Effector memory CD4-positive, alpha-beta T cell (primary cell): ENCODE results near the gene MIER3.
A peak's percentile ranks its signal among the peaks of the same experiment; 100 is the strongest.

Experiments
- DNase-seq, 3 donors: peaks; one replicate each; pipeline ENCODE4 v3.0.0-alpha.2; 2020
- H3K27ac ChIP-seq: 2 replicates; pipeline ENCODE4 v1.7.0; 2013; ENCODE audit warnings: mild to moderate bottlenecking, low read length, moderate library complexity; ENCODE audit not compliant: insufficient read depth, poor library complexity, severe bottlenecking
- H3K27me3 ChIP-seq: replicated peaks from 2 replicates; pipeline ENCODE4 v1.7.0; 2013; ENCODE audit warnings: mild to moderate bottlenecking, low read length; ENCODE audit not compliant: insufficient read depth, control insufficient read depth, poor library complexity, severe bottlenecking
- H3K36me3 ChIP-seq: 2 replicates; pipeline ENCODE4 v1.7.0; 2013; ENCODE audit warnings: mild to moderate bottlenecking, low read length, moderate library complexity; ENCODE audit not compliant: control insufficient read depth, insufficient read depth
- H3K4me1 ChIP-seq: 2 replicates; pipeline ENCODE4 v1.7.0; 2013; ENCODE audit warnings: low read length, mild to moderate bottlenecking; ENCODE audit not compliant: control insufficient read depth, insufficient read depth, poor library complexity, severe bottlenecking
- H3K4me3 ChIP-seq: 2 replicates; pipeline ENCODE4 v1.7.0; 2013; ENCODE audit warnings: low read length, low read depth, mild to moderate bottlenecking; ENCODE audit not compliant: insufficient read depth, poor library complexity, severe bottlenecking
- H3K9me3 ChIP-seq: 2 replicates; pipeline ENCODE4 v1.7.0; 2013; ENCODE audit warnings: mild to moderate bottlenecking, low read length, moderate library complexity; ENCODE audit not compliant: control insufficient read depth
- total RNA-seq, 3 donors: gene quantifications; one replicate each; lab custom pipeline; 2026; lab: John Stamatoyannopoulos, UW

Gene MIER3, protein sequence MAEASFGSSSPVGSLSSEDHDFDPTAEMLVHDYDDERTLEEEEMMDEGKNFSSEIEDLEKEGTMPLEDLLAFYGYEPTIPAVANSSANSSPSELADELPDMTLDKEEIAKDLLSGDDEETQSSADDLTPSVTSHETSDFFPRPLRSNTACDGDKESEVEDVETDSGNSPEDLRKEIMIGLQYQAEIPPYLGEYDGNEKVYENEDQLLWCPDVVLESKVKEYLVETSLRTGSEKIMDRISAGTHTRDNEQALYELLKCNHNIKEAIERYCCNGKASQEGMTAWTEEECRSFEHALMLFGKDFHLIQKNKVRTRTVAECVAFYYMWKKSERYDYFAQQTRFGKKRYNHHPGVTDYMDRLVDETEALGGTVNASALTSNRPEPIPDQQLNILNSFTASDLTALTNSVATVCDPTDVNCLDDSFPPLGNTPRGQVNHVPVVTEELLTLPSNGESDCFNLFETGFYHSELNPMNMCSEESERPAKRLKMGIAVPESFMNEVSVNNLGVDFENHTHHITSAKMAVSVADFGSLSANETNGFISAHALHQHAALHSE
- total RNA-seq: 30.5 to 46.0 (median 34.3) reads per million in 3 donors

DNA sequence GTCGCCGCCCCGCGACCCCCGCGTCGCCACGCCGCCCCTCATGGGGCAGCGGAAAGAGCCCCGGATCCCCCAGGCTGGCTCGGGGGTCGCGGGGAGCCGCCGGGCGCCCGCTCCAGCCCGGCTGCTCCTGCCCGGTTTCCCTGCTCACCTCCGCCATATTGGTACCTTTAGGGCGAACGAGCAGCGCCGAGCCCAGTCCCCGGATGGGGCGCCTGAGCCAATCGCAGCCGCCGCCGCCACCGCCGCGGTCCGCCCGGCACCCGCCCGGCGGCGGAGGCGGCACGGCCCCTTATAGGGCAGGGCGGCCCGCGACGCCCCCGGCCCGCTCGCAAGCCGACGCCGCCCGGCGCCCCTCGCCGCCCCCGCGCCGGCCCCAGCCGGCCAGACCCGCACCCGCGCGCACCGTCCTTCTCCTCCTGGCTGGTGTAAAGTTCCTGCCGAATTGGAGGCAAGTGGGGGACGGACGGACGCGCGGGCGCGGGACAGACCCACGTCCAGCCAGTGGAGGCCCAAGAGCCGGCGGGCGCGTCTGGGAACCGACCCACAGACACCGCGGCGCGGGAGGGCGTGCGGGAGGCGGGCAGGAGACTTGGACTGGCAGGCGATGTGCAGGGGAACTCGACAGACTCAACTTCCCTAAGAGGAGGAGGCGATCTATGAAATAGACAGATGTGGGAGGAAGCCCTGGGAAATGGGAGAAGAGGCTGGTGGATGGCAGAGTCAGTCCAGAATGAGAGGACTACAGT lies at the start of gene MIER3:
Gene MIER3 (minus strand): TSS at position 178 of the 746 bp plus-strand sequence. CDS start 21 bp downstream, at position 157.
- Histone ChIP-seq H3K36me3 (no peaks in the 10 kb centered on the region), H3K27ac (peak within 1 kb of the TSS; percentile 51), H3K27me3 (no peaks in the 10 kb centered on the region), H3K9me3 (no peaks in the 10 kb centered on the region), H3K4me1 (peaks cover 6% of the 10 kb centered on the region), H3K4me3 (peak within 1 kb of the TSS; percentile 85)
- DNase-seq: peak; percentile 65 to 69 (median 65)

- no peak overlapping the region for H3K4me3 ChIP-seq
- no peaks in the 10 kb centered on the region for H3K27me3 ChIP-seq
- H3K36me3 ChIP-seq: no peaks in the 10 kb centered on the region
- H3K4me1 ChIP-seq: no peaks in the 10 kb centered on the region
- no peak overlapping the region for H3K27ac ChIP-seq
- DNase-seq: no peak
- no peaks in the 10 kb centered on the region for H3K9me3 ChIP-seq
Measured at GRCh38 chr5:56995596-56995995, 43.7 kb upstream of the MIER3 start.

GRCh38 chr5:56993241-56993640 lies 41.3 kb upstream of the MIER3 start:
- no peak for DNase-seq
- Histone ChIP-seq H3K36me3 (no peaks in the 10 kb centered on the region), H3K9me3 (no peaks in the 10 kb centered on the region), H3K4me3 (no peak overlapping the region), H3K4me1 (no peaks in the 10 kb centered on the region), H3K27ac (no peak overlapping the region), H3K27me3 (no peaks in the 10 kb centered on the region)

DNA sequence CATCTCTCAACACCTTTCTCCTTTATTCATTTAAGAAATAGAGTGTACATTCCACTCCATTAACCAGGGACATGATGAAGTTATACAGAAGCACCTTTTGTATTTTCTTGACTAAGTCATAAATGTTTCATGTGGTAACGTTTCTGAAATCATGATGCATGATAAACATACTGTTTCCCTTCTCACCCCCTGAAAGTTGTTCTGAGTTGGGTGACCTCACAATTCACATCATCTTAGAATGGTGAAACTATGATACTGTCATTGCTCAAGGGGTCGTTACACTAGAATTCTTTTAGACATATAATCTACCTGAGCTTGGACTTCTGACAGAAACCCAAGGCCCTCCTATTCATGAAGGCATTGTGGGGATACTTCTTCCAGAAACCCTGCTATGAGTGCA lies 37.8 kb upstream of the MIER3 start:
- DNase-seq: no peak
- Histone ChIP-seq H3K9me3 (no peaks in the 10 kb centered on the region), H3K36me3 (no peaks in the 10 kb centered on the region), H3K27ac (no peak overlapping the region), H3K4me3 (no peak overlapping the region), H3K27me3 (no peaks in the 10 kb centered on the region), H3K4me1 (no peaks in the 10 kb centered on the region)

GRCh38 chr5:56988490-56988889 lies 36.6 kb upstream of the MIER3 start:
- Histone ChIP-seq H3K4me3 (no peak overlapping the region), H3K36me3 (no peaks in the 10 kb centered on the region), H3K4me1 (peaks cover 4% of the 10 kb centered on the region), H3K9me3 (no peaks in the 10 kb centered on the region), H3K27me3 (no peaks in the 10 kb centered on the region), H3K27ac (no peak overlapping the region)
- no peak for DNase-seq

DNA sequence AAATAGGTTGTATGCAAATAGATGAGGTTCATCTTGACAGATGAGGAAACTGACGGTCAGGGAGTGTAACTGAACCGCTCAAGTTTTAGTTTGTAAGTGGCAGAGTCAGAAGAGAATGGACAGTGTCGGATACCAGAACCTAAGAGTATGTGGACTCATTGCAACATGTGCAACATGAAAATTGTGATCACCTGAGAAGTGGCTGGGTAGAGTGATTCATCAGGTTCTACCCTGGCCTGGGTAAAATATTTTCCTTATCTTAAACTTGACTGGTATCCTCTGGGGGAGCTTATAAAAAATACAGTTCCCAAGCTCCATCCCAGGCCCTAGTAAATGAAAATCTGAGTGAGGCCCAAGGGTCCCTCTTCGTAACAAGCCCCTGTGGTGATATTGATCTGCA lies 35.2 kb upstream of the MIER3 start:
- peaks cover 4% of the 10 kb centered on the region for H3K4me1 ChIP-seq
- no peak overlapping the region for H3K27ac ChIP-seq
- no peak overlapping the region for H3K4me3 ChIP-seq
- no peaks in the 10 kb centered on the region for H3K9me3 ChIP-seq
- no peaks in the 10 kb centered on the region for H3K36me3 ChIP-seq
- no peak for DNase-seq
- H3K27me3 ChIP-seq: no peaks in the 10 kb centered on the region

- Histone ChIP-seq H3K4me1 (peaks cover 4% of the 10 kb centered on the region), H3K4me3 (no peak overlapping the region), H3K27me3 (no peaks in the 10 kb centered on the region), H3K9me3 (no peaks in the 10 kb centered on the region), H3K36me3 (no peaks in the 10 kb centered on the region), H3K27ac (no peak overlapping the region)
- no peak for DNase-seq
Measured at GRCh38 chr5:56986626-56986947, 34.7 kb upstream of the MIER3 start.

- H3K9me3 ChIP-seq: no peaks in the 10 kb centered on the region
- no peak overlapping the region for H3K27ac ChIP-seq
- H3K4me1 ChIP-seq: peaks cover 4% of the 10 kb centered on the region
- H3K36me3 ChIP-seq: no peaks in the 10 kb centered on the region
- no peak overlapping the region for H3K4me3 ChIP-seq
- H3K27me3 ChIP-seq: no peaks in the 10 kb centered on the region
- no peak for DNase-seq
Measured at GRCh38 chr5:56985936-56986625, 34.2 kb upstream of the MIER3 start.

- DNase-seq: no peak
- peaks cover 4% of the 10 kb centered on the region for H3K4me1 ChIP-seq
- H3K27ac ChIP-seq: no peak overlapping the region
- H3K27me3 ChIP-seq: no peaks in the 10 kb centered on the region
- H3K9me3 ChIP-seq: no peaks in the 10 kb centered on the region
- H3K36me3 ChIP-seq: no peaks in the 10 kb centered on the region
- H3K4me3 ChIP-seq: no peak overlapping the region
Measured at GRCh38 chr5:56984445-56984844, 32.5 kb upstream of the MIER3 start.
